ENCODE measurements around the gene RAB25. TPM values are rescaled to one million over a fixed set of nuclear protein-coding genes. Genes with fewer than 3 reads are reported as not detected.

The RAB25 gene
- total and polyA plus RNA-seq, 4 donors = 62.7 to 156 (median 87.2) TPM

- TF ChIP-seq CTCF (IDR thresholded peaks at IDR 0.05; ENCODE audit: control extremely low read depth, extremely low read depth) = no peak
- 71 to 83% methylated on average over 4 to 5 of the region's 5 CpGs for WGBS, 2 donors
These were observed 12.8 kb downstream of the RAB25 start for GRCh38 chr1:156073740-156074139.

DNA sequence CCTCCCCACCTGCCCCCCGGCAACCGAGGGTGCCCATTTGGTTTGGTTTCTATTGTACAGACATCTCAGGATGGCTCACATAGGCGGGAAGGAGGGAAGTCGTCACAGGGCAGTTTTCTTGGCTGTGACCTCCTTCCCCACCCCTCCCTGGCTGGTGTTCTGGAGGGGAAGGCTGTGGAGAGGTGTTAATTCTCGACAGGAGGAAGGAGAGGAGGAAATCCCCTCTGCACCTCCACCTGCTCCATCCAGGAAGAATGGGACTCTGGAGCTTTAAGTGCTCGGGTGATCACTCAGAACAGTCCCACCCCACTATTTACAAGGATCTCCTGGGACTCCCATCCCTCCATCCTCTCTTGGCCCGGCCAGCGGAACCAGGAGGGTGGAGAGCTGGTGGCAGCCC lies 13.7 kb downstream of the RAB25 start:
- TF ChIP-seq CTCF (IDR thresholded peaks at IDR 0.05; ENCODE audit: control extremely low read depth, extremely low read depth) = no peak
- Histone ChIP-seq H3K4me3 (no peak overlapping the region), H3K27me3 (ENCODE audit: control insufficient read depth in 3 of 3, insufficient read depth in 3 of 3, low read length in 2 of 3) (no peaks in the 10 kb centered on the region), H3K4me1 (ENCODE audit: control insufficient read depth in 5 of 5, insufficient read depth in 5 of 5, low read length in 5 of 5) (peaks cover 0 to 65% (median 17%) of the 10 kb centered on the region in 5 donors), H3K36me3 (ENCODE audit: control insufficient read depth in 4 of 4, insufficient read depth in 4 of 4, low read length in 4 of 4) (peaks cover 0 to 17% (median 5%) of the 10 kb centered on the region in 4 donors), H3K27ac (ENCODE audit: low read depth in 1 of 2, low read length in 1 of 2) (no peak overlapping the region), H3K9me3 (ENCODE audit: control insufficient read depth in 4 of 4, insufficient read depth in 3 of 4, low read length in 3 of 4) (no peaks in the 10 kb centered on the region), H3K9ac (ENCODE audit: insufficient read depth in 1 of 2, low read length in 2 of 2) (no peak overlapping the region)
- DNase-seq (no peak), ATAC-seq (ENCODE audit: insufficient read depth, low FRiP score) (no peak)
- 54 to 61% methylated on average over 8 of the region's 8 CpGs for WGBS, 2 donors

More at GRCh38 chr1:156073740-156074139, 12.8 kb downstream of the RAB25 start:
- no peak overlapping the region for H3K4me3 ChIP-seq
- H3K27ac ChIP-seq (ENCODE audit: low read depth in 1 of 2, low read length in 1 of 2) = no peak overlapping the region
- no peak overlapping the region for H3K9ac ChIP-seq (ENCODE audit: insufficient read depth in 1 of 2, low read length in 2 of 2)
- no peaks in the 10 kb centered on the region for H3K27me3 ChIP-seq (ENCODE audit: control insufficient read depth in 3 of 3, insufficient read depth in 3 of 3, low read length in 2 of 3)
- peaks cover 0 to 17% (median 5%) of the 10 kb centered on the region in 4 donors for H3K36me3 ChIP-seq (ENCODE audit: control insufficient read depth in 4 of 4, insufficient read depth in 4 of 4, low read length in 4 of 4)
- DNase-seq (no peak), ATAC-seq (ENCODE audit: insufficient read depth, low FRiP score) (no peak)
- H3K9me3 ChIP-seq (ENCODE audit: control insufficient read depth in 4 of 4, insufficient read depth in 3 of 4, low read length in 3 of 4) = no peaks in the 10 kb centered on the region
- peaks cover 0 to 57% (median 14%) of the 10 kb centered on the region in 5 donors for H3K4me1 ChIP-seq (ENCODE audit: control insufficient read depth in 5 of 5, insufficient read depth in 5 of 5, low read length in 5 of 5)

- Histone ChIP-seq H3K36me3 (ENCODE audit: control insufficient read depth in 4 of 4, insufficient read depth in 4 of 4, low read length in 4 of 4) (peaks cover 0 to 17% (median 5%) of the 10 kb centered on the region in 4 donors), H3K27me3 (ENCODE audit: control insufficient read depth in 3 of 3, insufficient read depth in 3 of 3, low read length in 2 of 3) (no peaks in the 10 kb centered on the region), H3K4me1 (ENCODE audit: control insufficient read depth in 5 of 5, insufficient read depth in 5 of 5, low read length in 5 of 5) (peaks cover 0 to 70% (median 21%) of the 10 kb centered on the region in 5 donors), H3K9ac (ENCODE audit: insufficient read depth in 1 of 2, low read length in 2 of 2) (no peak overlapping the region), H3K9me3 (ENCODE audit: control insufficient read depth in 4 of 4, insufficient read depth in 3 of 4, low read length in 3 of 4) (no peaks in the 10 kb centered on the region), H3K4me3 (no peak overlapping the region), H3K27ac (ENCODE audit: low read depth in 1 of 2, low read length in 1 of 2) (no peak overlapping the region)
- WGBS, 2 donors = 49 to 54% methylated on average over 3 of the region's 3 CpGs
- ATAC-seq (ENCODE audit: insufficient read depth, low FRiP score) (no peak), DNase-seq (no peak)
- no peak for TF ChIP-seq CTCF (IDR thresholded peaks at IDR 0.05; ENCODE audit: control extremely low read depth, extremely low read depth)
These were observed 14.2 kb downstream of the RAB25 start for GRCh38 chr1:156075162-156075561.

DNA sequence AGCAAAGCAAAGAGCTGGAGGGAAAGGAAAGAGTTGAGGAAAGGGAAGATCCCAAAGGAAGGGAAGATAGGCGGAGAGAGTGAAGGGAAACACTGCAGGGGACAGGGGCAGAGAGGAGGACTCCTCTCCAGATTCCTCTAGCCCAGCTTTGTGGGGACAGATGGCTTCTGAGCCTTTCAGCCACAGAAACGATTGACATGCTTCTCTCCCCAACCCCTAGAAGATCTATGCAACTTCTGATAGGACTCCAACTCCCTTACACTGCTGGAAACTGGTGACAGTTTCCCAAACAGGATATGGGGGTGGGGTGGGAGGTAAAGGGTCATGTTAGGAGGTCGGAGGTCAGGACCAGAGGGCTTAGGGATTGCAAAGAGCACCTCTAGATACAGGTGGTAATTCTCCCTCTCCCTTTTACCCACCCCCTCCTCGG lies 14.8 kb downstream of the RAB25 start:
- peak overlapping the region in 1 of 2 donors; percentile 27 for H3K27ac ChIP-seq (ENCODE audit: low read depth in 1 of 2, low read length in 1 of 2)
- no peak overlapping the region for H3K9ac ChIP-seq (ENCODE audit: insufficient read depth in 1 of 2, low read length in 2 of 2)
- H3K9me3 ChIP-seq (ENCODE audit: control insufficient read depth in 4 of 4, insufficient read depth in 3 of 4, low read length in 3 of 4) = no peaks in the 10 kb centered on the region
- H3K4me3 ChIP-seq = no peak overlapping the region
- no peaks in the 10 kb centered on the region for H3K27me3 ChIP-seq (ENCODE audit: control insufficient read depth in 3 of 3, insufficient read depth in 3 of 3, low read length in 2 of 3)
- ATAC-seq (ENCODE audit: insufficient read depth, low FRiP score) (no peak), DNase-seq (no peak)
- peaks cover 0 to 70% (median 21%) of the 10 kb centered on the region in 5 donors for H3K4me1 ChIP-seq (ENCODE audit: control insufficient read depth in 5 of 5, insufficient read depth in 5 of 5, low read length in 5 of 5)
- TF ChIP-seq CTCF (IDR thresholded peaks at IDR 0.05; ENCODE audit: control extremely low read depth, extremely low read depth) = no peak
- H3K36me3 ChIP-seq (ENCODE audit: control insufficient read depth in 4 of 4, insufficient read depth in 4 of 4, low read length in 4 of 4) = peaks cover 0 to 17% (median 5%) of the 10 kb centered on the region in 4 donors
- WGBS, 2 donors = 53 to 67% methylated on average over 4 of the region's 4 CpGs
